DND-41 (cell line): ENCODE results near the gene SLC25A44.

Experiments
- CTCF ChIP-seq: IDR thresholded peaks from 2 replicates; pipeline ENCODE4 v1.5.1; 2012; ENCODE audit warnings: borderline replicate concordance, low read length, moderate library complexity, mild to moderate bottlenecking; ENCODE audit not compliant: poor library complexity, severe bottlenecking; ENCODE audit errors: extremely low read depth
- EZH2 ChIP-seq: IDR thresholded peaks from 3 replicates; pipeline ENCODE4 v1.6.1; 2012; ENCODE audit warnings: borderline replicate concordance, low read depth, mild to moderate bottlenecking, moderate library complexity, low read length, inconsistent platforms; ENCODE audit not compliant: severe bottlenecking

- TF ChIP-seq CTCF: no peak
- TF ChIP-seq EZH2: no peak
These were observed 38.4 kb downstream of the SLC25A44 start for GRCh38 chr1:156232201-156232894.
